22Rv1 (cell line): ENCODE measurements around the gene PIP4P1.

Source experiments
- ZFX ChIP-seq: fragments of 450-650 bp; IDR thresholded peaks from 2 replicates; pipeline ENCODE4 v1.6.1; 2017; ENCODE audit warnings: antibody characterized with exemption, borderline replicate concordance
- TF ChIP-seq, protein P1 (sequence below): fragments of 450-650 bp; IDR thresholded peaks from 2 replicates; pipeline ENCODE4 v1.5.1; 2017; ENCODE audit warnings: mild to moderate bottlenecking

DNA sequence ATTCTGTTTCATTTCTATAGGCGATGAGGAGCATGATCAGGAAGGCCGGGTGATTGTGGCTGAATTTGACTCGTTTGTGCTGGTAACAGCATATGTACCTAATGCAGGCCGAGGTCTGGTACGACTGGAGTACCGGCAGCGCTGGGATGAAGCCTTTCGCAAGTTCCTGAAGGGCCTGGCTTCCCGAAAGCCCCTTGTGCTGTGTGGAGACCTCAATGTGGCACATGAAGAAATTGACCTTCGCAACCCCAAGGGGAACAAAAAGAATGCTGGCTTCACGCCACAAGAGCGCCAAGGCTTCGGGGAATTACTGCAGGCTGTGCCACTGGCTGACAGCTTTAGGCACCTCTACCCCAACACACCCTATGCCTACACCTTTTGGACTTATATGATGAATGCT lies 4.3 kb downstream of the PIP4P1 start:
- TF ChIP-seq, protein P1, sequence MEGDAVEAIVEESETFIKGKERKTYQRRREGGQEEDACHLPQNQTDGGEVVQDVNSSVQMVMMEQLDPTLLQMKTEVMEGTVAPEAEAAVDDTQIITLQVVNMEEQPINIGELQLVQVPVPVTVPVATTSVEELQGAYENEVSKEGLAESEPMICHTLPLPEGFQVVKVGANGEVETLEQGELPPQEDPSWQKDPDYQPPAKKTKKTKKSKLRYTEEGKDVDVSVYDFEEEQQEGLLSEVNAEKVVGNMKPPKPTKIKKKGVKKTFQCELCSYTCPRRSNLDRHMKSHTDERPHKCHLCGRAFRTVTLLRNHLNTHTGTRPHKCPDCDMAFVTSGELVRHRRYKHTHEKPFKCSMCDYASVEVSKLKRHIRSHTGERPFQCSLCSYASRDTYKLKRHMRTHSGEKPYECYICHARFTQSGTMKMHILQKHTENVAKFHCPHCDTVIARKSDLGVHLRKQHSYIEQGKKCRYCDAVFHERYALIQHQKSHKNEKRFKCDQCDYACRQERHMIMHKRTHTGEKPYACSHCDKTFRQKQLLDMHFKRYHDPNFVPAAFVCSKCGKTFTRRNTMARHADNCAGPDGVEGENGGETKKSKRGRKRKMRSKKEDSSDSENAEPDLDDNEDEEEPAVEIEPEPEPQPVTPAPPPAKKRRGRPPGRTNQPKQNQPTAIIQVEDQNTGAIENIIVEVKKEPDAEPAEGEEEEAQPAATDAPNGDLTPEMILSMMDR: no peak
- TF ChIP-seq ZFX: no peak
